ENCODE data around the gene TANGO6. TPM values are rescaled to one million over a fixed set of nuclear protein-coding genes. Genes with fewer than 3 reads are reported as not detected.

The TANGO6 gene
- polyA plus RNA-seq, 3 donors = 5.9 to 8.8 (median 7.0) TPM

DNA sequence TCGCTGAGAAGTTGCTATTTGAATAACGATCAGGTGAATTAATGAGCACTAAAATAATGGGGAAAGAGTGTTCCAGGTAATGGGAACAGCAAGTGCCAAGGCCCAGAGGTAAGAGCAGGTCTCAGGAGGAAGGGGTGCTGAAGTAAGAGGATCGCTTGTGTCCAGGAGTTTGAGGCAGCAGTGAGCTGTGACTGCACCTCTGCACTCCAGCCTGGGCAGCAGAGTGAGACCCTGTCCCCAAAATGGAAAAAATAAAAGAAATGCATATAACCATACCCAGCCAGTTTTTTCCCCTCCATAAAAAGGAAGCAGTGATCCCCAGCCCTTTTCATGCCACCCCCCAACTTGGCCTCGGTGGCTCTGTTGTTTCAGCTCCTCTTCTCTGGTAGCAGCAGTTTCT is 245.4 kb downstream of the TANGO6 start:
- DNase-seq (ENCODE audit: low read depth in 3 of 3, low spot score in 2 of 3) = no peak

DNA sequence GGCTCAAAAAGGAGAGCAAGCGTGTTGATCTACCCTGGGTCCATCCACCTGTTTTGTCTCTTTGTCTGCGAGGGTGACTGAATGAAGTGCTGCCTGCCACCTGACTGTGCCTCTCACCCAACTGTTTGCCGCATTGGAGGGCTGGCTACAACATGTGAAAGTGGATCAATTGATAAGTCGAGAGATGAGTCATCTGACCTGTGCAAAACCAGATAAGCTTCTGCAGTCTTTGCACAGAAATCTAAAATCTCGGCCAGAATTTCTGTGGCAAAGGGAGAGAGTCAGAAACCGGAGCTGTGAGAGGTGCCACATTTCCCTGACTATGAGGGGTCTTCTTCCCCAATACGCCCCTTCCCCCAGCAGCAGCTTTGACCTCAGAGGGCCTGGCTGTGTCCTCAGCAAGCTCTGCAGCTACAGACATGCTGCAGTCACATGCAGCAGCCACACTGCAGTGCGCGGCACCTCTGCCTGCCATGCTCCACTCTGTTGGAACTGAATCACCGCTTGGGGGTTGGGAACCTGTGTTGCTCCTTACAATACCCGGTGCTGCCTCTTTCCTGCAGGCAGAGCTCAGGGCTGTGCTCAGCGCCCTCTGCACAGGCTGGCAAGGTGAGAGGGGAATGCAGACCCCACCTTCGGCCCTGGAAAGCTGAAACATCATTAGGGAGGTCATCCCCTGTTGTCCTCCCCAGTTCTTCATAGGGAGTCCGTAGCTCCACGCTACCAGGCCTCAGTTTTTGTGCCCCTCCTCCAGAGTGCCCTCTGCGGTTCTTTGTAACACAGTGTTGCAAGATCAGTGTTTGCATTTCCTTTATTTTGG is 246.0 kb downstream of the TANGO6 start:
- DNase-seq (ENCODE audit: low read depth in 3 of 3, low spot score in 2 of 3) = no peak

DNA sequence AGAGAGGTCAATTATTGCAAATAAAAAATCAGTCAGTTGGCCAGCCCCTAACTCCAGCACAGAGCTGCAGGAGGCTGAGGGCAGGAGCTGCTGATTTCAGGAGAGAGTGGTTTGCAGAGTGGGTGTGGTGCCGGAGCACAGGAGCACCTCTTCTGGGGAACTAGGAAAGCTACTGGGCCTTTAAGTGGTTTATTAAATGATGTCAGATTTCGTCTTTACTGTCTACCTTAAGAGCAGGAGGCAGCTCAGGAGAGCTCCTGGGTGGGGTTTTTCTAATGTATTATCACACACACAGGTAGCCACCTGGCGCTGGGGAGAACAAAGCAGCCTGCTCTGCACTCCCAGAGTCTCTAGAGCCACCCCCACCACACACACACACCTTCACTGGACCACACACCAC is 250.6 kb downstream of the TANGO6 start:
- DNase-seq (ENCODE audit: low read depth in 3 of 3, low spot score in 2 of 3) = no peak

DNA sequence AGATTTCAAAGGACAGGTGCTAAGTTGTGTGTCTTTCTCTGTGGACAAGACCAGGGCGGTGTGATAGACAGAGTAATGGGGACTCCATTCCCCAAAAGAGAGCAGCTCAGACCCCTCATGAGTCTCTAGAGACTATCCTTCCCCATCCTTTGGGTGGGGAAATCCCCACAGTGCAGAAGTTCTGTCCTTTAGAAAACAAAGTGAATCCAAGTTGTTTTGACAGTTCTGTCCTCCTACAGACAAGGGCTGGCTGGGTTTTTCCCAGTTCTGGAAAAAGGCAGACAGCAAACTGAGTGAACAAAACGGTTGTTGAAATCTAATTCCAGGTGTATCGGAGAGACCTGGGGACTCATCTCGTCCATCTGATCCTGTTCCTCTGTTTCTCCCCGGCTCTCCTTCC is 251.2 kb downstream of the TANGO6 start:
- no peak for DNase-seq (ENCODE audit: low read depth in 3 of 3, low spot score in 2 of 3)

DNA sequence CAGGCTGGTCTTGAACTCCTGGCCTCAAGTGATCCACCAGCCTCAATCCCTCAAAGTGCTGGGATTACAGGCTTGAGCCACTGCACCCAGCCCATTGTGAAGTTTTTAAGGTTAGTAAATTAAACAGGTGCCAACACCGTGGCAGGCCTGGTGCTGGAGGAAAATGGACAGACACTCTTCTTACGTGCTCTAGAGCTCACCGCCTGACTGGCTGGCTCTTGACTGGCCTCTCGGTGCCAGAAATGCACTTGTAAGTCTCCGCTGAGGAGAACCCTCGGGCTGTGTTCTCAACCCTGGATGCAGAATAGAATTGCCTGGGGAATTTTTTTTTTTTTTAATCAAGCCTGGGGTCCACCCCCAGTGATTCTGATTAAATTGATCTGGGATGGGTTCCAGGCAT is 251.9 kb downstream of the TANGO6 start:
- DNase-seq (ENCODE audit: low read depth in 3 of 3, low spot score in 2 of 3) = no peak

DNA sequence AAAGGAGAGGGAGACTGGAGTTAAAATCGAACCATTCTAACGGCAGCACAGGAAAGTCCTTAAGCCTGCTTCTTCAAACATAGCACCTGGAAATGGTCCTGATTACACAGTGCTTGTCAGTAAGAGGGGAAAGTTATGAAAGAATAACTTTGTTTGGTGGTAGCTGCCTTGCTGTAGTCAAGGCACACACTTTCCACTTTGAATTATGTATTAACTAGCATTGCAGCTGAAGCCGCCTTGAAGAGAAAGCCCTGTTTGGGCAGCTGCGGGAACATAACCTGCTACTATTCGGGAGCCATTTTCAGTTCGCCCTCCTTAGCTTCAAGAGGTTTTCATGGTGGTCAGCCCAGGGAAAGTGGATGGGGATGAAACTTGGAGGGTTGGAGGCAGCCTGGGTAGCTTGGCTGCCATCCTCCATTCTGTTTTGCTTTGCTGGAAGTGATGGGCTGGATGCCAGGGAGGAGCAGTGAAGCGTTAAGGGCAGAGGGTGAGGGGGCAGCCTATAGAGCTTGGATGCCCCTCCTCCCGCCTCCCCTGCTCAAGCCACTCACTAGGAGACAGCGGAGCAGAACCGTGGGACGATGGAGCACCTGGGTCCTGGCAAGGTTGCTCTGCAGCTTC is 256.9 kb downstream of the TANGO6 start:
- DNase-seq (ENCODE audit: low read depth in 3 of 3, low spot score in 2 of 3) = no peak

DNA sequence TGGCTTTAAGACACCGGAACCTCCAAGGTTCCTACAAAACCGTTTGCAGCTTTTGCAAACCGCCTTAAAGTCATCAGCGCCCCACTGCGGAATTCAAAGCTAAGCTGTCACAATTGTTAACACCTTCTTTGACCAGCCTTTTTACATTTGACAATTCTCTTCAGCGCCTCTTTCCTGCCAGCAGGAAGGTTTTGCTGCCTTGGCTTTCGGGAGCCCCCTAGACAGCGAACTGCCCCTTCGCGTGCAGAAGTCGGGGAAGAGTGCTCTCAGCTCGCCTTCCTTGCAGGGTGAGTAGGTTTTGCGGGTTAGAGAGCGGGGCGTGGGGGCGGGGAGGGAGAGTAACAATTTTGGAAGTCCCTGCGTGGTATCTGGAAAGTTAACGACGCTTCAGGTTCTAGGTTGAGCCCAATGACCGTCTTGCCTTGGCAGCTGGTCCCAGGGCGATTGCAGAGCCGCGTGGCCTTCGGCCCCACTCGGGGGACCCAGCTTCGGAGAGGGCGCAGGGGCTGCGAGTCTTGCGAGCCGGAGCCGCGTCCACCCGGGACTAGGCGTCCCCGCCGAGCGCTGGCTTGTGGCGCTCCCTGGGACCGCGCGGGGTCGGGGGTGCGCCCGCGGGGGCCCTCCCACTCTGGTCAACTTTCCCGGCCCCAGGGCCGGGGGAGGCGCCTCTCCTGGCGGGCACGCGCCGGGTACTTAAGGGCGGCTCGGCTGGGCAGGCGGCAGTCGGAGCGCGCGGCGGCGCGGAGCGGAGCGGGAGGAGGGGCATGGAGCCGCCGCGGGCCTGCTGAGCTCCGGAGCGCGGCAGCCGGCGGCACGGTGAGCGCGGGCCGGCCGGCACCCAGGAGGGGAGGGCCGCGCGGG is 262.4 kb downstream of the TANGO6 start, which contains the start of gene HAS3:
HAS3 (plus strand) TSS at position 153 of the 861 bp plus-strand sequence. CDS start 3,743 bp downstream, outside the sequence.
- peak in 1 of 3 donors; percentile 53 for DNase-seq (ENCODE audit: low read depth in 3 of 3, low spot score in 2 of 3)

DNA sequence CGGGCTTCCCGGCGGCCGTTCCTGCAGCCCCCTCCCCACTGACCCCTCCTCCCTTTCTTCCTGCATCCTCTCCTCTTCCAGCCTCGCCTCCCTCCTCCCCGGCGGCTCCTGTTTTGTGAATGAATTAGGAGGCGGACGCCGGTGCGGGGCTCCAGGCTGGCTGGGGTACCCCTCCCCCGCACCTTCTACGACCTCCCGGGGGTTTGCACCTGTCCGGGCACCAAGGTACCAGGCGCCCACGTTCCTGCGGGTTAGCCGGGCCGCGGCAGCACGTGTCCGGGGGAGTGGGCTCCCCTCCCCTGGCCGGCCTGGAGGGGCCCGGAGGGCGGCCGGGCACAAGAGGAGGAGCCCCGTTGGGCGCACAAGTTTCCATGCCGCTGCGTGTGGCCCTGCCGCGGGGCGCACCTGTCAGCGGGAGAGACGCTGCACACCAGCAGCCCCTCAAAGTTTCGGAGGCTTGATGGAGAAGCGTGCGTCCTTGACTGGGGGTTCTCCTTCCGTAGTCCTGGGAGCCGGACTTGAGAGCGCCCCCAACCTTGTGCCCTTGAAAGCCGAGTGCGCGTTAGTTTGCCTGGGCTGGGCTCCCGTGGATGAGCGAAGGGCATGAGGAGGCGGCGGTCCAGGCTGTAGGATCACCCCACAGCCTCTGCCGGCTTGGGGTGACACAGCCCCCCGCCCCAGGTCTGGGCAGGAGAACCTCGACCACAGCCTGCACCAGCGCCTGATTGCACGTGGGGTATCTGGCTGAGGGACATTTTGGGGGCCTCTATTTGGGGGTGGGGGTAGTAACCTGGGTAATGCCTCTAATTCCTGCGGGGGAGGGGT is 263.4 kb downstream of the TANGO6 start:
- DNase-seq (ENCODE audit: low read depth in 3 of 3, low spot score in 2 of 3) = no peak

DNA sequence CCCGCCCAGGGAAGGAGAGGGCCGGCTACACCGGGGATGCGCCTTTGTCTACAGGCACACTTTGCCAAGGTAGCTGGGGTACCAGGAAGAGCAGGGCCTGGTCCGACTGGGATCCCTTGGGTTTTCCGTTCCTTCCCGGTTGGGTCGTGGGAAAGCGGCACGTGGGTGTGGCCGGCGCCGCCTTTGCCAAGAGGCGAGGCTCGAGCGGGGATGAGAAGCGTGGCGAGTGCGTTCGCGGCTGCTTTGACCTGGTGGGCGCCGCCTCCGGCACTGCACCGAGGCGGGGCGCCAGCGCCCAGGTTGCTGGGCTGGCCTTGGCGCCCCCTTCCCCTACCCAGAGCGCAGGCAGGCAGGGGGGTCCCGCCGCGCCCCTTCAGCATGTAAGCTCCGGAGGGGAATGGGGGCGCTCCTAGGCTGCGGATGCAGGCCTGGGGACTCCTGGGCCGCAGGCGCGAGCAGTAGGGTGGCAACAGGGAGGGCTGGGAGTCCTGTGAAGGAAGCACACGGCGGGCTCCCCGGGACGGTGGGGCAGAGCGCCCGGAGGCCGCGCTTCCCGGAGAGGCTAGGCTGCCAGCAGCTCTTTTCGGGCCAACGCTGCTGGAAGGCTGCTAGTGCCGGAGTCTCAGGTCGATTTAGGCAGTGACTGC is 264.1 kb downstream of the TANGO6 start:
- DNase-seq (ENCODE audit: low read depth in 3 of 3, low spot score in 2 of 3) = no peak

DNA sequence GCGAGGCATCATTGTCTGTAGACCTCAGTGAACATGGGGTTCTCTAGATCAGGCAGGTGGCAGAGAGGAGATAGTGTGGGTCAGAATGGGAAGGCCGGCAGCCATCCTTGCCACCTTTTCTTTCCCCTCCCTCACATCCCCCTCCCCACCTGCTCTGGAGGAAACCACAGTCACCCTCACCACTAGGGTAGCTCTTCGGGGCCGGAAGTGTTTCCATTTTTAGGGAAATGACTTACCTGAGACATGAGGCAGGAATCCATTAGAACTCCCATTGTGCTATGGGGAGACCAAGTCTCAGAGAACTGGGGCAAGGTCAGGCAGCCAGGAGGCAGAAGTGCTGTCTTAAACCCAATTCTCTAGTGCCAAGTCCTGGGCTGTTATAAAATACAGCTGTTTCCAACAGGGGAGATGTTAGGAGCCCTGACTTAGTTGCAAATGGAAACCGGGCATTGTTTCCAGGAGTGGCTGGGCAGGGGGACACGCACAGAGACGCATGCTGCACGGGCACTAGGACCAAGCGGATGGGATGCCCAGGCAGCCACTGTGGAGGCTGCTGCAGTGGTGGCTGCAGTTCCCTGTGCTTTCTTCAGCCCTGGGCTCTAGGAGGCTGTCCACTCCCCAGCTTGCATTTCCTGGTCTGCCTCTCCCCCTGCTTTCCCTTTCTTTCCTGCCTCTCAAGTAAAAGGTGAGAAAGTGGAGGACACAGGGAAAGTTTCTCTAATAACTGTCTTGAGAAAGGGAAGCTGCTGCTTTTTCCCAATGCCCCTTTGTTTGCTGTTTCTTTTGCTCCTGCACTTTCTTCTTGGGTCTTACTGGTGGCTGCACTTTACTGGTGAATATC is 265.0 kb downstream of the TANGO6 start:
- no peak for DNase-seq (ENCODE audit: low read depth in 3 of 3, low spot score in 2 of 3)

DNA sequence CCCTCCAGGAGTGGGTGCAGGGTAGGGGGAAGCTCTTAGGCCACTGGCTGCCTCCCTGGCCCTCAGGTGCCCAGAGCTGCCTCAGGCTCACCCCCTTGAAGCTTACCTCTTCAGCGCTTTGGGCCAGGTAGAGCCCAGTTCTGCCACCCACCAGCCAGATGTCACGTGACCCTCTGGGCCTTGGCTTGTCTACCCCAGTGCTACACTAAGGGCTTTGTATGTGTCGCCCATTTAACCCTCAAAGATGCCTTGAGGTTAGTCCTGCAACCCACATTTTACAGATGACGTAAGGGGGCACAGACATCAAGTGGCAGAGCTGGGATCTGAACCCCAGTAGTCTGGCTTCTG is 265.5 kb downstream of the TANGO6 start:
- no peak for DNase-seq (ENCODE audit: low read depth in 3 of 3, low spot score in 2 of 3)

DNA sequence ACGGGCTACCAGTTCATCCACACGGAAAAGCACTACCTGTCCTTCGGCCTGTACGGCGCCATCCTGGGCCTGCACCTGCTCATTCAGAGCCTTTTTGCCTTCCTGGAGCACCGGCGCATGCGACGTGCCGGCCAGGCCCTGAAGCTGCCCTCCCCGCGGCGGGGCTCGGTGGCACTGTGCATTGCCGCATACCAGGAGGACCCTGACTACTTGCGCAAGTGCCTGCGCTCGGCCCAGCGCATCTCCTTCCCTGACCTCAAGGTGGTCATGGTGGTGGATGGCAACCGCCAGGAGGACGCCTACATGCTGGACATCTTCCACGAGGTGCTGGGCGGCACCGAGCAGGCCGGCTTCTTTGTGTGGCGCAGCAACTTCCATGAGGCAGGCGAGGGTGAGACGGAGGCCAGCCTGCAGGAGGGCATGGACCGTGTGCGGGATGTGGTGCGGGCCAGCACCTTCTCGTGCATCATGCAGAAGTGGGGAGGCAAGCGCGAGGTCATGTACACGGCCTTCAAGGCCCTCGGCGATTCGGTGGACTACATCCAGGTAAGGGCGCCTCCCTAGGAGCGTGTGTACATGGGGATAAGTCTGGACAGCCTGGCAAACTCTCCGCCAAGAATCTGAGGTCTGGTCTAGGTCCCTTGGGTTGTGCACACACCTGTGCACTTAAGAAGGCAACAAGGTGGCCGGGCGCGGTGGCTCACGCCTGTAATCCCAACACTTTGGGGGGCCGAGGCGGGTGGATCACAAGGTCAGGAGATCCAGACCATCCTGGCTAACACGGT is 266.3 kb downstream of the TANGO6 start:
- DNase-seq (ENCODE audit: low read depth in 3 of 3, low spot score in 2 of 3) = no peak

DNA sequence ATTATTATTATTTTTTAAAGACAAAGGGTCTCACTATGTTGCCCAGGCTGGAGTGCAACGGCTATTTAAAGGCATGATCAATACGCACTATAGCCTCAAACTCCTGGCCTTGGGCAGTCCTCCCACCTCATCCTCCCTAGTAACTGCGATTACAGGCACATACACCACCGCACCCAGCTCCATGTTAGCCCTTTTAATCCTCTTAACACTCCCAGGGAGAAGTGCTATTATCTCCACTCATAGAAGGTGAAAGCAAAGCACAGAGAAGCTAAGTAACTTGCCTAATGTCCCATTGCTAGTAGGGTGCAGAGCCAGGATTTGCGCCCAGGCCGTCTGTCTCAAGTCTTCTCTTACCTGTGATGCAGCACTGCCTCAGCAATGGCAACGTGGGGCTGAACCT is 267.1 kb downstream of the TANGO6 start:
- DNase-seq (ENCODE audit: low read depth in 3 of 3, low spot score in 2 of 3) = no peak

DNA sequence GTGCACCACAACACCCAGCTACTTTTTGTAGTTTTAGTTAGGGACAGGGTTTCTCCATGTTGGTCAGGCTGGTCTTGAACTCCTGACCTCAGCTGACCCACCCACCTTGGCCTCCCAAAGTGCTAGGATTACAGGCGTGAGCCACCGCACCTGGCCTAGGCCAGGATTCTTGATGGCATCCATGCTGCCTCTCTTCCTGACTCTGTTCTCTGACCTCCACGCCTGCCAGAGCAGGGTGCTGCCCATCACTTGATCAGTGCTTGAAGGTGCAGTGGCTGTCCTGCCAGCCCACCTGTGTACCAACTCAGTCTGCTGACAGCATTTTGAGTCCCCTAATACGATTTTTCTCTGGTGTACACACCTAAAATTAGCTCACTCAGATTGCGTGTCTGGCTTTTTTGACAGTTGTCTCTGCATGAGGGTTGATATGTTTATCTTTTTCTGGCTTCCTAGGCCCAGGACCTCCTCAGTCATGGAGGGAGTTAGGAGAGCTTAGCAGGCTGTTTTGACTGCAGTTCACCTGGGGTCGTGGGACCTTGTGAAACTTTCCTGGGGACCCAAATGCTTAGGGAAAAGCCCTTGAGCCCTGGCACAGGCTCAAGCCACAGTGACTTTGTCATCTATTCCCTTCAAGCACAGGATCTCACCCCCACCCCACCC is 268.0 kb downstream of the TANGO6 start:
- no peak for DNase-seq (ENCODE audit: low read depth in 3 of 3, low spot score in 2 of 3)

DNA sequence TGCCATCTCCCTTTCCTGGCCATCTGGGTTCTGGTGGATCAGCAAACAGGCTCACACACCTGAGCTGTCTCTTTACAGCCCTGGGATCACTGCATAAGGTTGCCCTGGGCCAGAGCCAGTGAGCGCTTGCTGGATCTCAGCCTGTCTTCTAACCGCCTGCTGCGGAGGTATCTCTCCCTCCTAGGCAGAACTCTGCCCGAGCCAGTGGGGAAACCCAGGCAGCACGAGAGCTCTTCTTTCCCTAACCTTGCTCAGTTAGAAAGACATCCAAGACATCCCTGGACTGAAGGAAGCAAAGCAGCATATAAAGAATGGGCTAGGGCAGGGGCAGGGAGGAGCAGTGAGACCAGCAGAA is 268.5 kb downstream of the TANGO6 start:
- no peak for DNase-seq (ENCODE audit: low read depth in 3 of 3, low spot score in 2 of 3)

DNA sequence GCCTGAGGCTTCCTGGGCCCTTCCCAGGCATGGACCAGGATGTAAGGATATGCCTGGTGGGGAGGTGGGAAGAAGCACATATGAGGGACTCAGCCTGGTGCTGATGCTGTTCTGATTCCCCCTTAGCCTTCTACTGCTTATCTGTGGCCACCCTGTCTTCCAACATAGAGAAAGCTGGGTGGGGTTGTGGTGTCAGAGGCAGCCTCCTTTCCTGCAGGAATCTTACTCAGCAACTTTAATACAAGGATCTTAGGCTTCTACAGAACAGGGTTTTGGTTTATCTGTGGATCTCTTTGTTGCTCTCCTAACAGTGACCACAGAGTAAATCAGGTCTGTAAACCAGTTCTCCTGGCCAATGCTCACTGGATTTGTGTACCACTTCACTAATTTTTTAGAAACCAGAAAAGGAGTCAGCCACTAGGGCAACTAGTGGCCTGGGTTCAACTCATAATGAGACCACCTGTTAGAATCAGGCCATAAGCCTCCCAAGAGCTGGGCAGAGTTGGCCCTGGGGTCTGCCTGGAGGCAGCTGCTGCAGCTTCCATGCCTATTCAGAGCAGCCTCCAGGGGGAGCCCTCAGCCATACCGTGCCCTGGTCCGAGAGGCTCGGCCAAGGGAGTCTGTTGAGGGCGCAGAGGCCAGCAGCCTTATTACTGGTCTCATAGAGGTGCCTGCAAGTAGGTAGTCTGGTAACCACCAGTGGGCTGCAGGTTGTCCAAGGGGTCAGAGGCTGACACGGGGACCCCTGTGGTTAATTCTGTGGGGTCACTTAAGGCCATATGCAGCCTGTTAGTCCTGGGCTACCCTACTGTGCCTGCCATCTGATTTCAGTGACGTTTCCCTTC is 269.2 kb downstream of the TANGO6 start:
- no peak for DNase-seq (ENCODE audit: low read depth in 3 of 3, low spot score in 2 of 3)

DNA sequence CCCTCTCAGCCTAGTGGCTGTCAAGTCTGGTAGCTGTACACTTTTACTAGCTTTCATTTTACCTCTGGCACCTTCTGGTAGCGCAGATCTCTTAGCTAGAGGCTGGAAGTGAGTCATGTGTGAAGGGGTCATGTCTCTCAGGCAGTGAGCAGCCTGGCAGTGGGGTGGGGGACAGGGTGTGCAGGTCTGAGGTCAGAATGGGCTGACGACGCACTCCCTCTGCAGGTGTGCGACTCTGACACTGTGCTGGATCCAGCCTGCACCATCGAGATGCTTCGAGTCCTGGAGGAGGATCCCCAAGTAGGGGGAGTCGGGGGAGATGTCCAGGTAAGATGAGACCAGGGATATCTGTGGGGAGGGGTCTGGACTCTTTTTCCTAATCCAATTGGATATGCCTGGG is 269.9 kb downstream of the TANGO6 start:
- DNase-seq (ENCODE audit: low read depth in 3 of 3, low spot score in 2 of 3) = no peak

Data from right renal cortex interstitium (tissue), 3 donors.